GM15510 (cell line): ENCODE data around the gene LRP8.

Experiments used
- POLR2A ChIP-seq: IDR thresholded peaks from 3 replicates; pipeline ENCODE4 v1.6.1; 2011; ENCODE audit warnings: borderline replicate concordance; ENCODE audit not compliant: insufficient read length; ENCODE audit errors: extremely low read depth

The LRP8 gene

DNA sequence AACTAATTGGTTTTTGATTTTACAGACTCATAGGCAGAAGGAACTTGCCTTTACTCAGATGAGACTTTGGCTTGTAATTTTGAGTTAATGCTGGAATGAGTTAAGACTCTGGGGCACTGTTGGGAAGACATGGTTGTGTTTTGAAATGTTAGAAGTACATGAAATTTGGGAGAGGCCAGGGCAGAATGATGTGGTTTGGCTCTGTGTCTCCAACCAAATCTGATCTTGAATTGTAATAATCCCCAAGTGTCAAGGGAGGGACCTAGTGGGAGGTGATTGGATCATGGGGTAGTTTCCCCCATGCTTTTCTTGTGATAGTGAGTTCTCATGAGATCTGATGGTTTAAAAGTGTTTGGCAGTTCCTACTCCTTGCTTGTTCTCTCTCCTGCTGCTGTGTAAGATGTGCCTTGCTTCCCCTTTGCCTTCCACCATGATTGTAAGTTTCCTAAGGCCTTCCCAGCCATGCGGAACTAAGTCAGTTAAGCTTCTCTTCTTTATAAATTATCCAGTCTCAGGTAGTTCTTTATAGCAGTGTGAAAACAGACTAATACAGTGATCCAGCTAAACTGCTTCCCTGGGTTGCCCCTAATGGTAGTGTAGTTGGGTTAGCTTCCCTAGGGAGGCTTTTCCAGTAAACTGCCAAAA, 121.0 kb downstream of the LRP8 start:
- no peak for TF ChIP-seq POLR2A

DNA sequence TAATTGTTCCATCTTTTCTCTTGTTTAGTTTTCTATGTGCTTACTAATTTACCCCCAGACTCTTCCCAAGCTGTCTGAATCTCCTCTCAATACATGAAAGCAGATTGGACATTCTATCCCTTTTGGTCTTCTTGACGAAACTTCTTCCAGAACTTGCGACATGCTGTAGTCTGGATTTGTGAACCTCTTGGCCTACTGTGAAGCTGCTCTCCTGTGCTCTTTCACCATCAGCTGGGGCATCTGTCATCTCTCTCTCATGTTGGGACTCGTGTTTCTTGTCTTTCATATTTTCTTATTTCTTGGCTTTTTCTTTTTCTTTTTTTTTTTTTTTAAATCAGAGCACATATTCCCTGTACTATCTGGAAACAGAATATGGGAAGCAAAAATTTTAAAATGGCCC, 124.4 kb downstream of the LRP8 start:
- no peak for TF ChIP-seq POLR2A

DNA sequence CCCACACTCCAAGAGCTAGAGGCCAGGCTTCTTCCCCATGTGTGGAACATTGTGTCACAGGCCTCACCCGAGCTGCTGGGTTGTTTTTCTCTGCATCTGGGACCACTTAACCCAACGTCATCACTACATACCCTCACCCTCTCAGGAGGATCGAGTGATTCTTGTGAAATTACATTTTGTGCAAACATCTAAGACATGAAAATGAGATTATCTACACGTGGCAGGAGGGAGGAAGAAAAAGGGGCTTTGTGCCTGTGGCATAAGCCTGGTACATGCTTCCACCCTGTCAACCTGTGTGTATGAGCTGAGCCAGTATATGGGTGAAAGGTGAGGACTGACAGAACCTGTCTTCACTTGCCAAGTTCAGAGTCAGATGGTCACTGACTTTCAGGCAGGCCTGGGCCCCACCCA, 129.6 kb downstream of the LRP8 start:
- TF ChIP-seq POLR2A, result no peak

DNA sequence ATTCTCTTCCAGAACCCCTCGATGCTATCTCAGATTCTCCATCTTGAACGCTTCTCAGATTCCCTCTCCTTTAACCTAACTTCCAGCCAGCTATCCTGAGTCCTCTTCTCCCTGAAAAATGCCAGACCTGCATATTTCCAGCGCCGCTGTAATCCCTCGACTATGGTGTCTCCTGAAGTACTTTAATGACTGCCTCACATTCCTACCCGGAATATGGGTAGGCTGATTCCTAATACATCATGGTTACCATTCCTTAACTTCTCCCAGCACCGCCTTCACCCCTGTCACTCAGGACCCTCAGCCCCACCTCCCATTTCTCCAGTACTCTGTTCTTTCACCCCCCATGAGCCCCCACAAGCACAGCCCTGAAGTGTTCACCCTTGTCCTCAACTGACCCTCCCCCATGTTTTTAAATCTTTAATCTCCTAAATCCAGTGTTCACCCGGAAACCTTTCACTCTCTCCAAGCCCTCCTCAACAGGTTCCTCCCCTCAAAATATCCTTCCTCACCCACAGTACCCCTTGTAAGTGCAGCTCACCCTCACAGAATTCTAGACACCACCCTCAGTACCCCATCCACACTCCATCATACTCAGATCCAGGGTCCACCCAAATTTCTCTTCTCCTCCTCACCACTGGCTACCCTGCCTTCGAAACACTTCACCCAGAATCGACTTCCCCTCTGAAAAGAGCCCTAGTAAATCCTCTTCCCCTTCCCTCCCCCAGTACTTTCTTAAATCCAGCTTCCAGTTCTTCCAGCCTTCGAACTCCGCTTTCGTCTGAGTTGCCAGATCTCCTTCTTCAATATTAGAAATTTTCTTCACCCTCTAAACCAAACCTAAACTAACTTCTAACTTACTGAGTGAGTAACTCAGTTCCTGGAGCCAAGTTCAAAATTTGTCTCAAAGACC, 130.3 kb downstream of the LRP8 start:
- no peak for TF ChIP-seq POLR2A

DNA sequence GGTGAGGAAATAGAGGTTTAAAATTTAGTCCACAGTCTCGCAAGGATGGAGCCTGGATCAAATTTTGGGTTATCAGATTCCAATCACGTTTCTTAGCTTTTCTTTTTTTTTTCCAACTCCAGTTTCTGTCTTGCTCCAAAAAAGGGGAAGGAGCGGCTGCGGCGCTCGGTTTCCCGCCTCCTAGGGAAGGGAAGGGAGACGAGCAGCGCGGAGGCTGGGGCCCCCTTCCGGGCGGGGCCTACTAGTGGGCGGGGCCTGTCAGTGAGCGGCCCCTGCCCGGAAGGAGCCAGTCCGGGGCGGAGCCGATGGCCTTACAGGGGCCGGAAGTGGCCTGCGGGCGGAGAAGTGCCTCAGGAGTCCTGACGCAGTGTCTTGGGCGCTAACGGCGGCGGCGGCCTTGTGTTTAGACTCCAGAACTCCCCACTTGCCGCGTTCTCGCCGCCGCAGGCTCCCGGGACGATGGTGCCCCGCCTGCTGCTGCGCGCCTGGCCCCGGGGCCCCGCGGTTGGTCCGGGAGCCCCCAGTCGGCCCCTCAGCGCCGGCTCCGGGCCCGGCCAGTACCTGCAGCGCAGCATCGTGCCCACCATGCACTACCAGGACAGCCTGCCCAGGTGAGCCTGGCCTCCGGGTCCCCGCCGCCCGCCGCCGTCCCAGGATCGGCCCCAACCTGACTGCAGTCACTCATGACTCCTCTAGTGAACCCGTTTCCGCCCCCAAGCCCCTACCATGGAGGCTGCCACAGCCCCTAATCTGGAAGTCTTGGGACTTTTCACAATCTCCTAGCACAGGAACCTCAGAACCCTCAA, 131.2 kb downstream of the LRP8 start, which contains the start of gene CPT2:
TSS of gene CPT2 (plus strand) at position 340 of the 806 bp plus-strand sequence. CDS start at position 460, 120 bp downstream.
- TF ChIP-seq POLR2A, result peak; percentile 98

DNA sequence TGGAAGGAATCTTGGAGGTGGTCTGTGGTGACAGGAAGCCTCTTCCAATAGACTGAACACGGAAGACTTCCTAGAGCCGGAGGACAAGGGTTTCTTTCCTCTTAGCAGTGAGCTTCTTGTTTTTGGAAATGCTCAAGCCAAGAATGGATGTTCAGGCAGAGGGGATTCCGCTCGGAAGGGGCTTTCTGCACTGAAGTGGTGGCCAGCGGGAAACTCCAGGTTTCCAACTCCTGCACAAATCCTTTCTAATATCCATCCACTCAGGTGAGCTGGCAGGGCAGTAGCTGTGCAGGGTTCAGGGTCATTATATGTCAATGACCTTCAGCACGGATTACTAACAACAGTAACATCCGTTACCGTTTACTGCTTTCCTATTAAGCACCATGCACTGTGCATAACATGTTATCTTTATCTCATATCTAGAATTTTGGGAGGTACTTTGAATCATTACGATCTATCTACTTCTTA, 131.8 kb downstream of the LRP8 start:
- no peak for TF ChIP-seq POLR2A

DNA sequence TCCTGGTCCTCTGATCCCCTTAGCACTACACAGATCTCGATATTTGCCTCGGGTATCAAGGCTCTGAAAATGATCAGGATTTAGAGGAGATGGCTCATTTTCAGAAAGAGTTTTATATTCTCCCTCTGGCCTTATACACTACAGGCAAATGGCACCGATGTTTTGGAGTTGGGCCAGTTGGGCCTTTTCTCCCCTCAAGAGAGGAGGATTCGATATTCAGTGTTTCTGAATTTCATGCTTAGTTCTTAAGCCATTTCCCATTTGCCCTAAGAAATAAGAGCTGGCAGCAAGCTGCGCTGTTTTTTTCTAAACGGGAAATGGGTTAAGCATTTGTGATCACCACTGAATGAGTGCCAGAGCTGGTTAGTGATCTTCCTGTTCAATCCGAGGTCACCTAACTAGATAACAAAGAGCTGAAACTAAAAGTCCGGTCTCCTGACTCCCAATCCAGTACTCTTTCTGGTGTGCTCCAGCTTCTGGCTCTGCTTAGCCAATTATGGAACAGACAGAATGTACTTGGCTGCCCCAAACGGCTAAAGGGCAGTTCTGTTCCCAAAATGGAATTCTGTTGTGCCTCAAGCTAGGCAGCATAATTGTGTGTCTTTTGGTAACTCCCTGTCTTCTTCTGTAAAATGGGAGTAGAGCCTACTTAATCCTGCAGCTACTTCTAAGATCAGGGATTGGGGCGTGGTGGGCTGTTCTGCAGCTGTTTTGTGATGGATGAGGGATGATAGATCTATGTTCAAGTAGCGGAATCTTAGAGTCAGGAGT, 132.4 kb downstream of the LRP8 start:
- TF ChIP-seq POLR2A, result no peak
